PFSK-1 (cell line): Measurements from ENCODE around the gene MINDY4.

Experiments
- REST ChIP-seq, 2 experiments: IDR thresholded peaks; 2 replicates each; pipeline versions ENCODE4 v1.6.1 to v1.8.0; 2011 to 2012; ENCODE audit warnings: low read depth in 2 of 2, low read length in 2 of 2, control low read depth in 1 of 2, inconsistent platforms in 1 of 2, mild to moderate bottlenecking in 1 of 2, moderate library complexity in 1 of 2; ENCODE audit not compliant: insufficient read depth in 1 of 2
- TAF1 ChIP-seq: IDR thresholded peaks from 2 replicates; pipeline ENCODE4 v1.6.1; 2012; ENCODE audit warnings: low read length, control low read depth, borderline replicate concordance; ENCODE audit not compliant: insufficient read depth

DNA sequence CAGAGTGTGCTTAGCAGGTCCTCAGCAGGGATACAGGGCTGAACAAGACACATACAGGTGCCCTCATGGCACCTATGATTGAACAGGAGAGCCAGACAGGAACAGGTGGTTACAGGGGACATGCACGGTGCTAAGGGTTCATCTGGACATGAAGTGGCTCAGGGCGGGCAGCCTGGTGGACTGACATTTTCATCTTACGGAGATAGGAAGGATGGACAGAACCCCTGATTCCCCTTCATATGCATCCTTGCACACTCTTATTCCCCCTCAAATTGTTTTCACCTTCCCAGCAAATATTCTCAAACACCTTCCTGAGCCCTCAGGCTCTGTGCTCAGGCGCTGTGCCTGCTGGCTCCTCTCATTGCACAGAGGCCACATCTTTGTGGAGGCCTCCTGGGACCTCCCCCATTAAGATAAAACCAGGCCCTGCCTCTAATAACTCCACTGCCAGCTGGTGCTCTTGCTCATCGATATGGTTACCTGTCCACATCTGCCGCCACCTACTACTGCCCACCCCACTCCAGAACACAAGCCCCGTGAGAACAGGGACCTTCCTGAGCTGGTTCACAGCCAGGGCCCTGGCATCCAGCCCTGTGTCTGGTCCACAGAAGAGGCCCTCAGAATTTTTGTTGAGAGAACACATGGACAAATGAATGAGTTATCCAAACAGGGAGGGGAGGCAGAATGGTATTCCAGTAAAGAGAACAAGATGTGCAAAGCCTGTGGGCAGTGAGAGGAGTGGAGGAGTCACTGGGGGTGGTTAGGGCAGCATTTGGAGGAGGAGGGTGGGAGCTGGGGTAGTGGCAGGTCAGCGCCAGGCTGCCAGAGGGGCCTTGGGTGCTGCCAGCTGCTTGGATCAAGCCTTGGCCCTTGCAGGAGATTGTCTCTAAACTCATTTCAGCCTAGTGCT lies 71.6 kb downstream of the MINDY4 start:
- TF ChIP-seq REST (IDR thresholded peaks at IDR 0.05; ENCODE audit: insufficient read depth in 1 of 2, low read depth in 2 of 2, low read length in 2 of 2) (no peak), TAF1 (no peak)
